ENCODE data around the gene FRMPD1.
A peak's percentile ranks its signal among the peaks of the same experiment; 100 is the strongest.

Gene FRMPD1

GRCh38 chr9:37609735-37610397 is 40.9 kb upstream of the FRMPD1 start:
- Histone ChIP-seq H3K9ac (ENCODE audit: low read length) (no peak overlapping the region), H2BK15ac (replicated peaks; ENCODE audit: low read depth) (no peak overlapping the region), H3K27ac (ENCODE audit: low read depth, low read length) (no peak overlapping the region), H2BK120ac (ENCODE audit: low read depth, low read length) (no peak overlapping the region), H3K36me3 (ENCODE audit: control insufficient read depth, insufficient read depth, low read length) (no peaks in the 10 kb centered on the region), H2BK5ac (ENCODE audit: low read length) (no peak overlapping the region), H3K4me1 (ENCODE audit: control insufficient read depth, low read depth, low read length) (no peaks in the 10 kb centered on the region), H3K4me2 (ENCODE audit: low read length) (no peak overlapping the region), H3K4ac (ENCODE audit: low read depth, low read length) (no peak overlapping the region), H3K56ac (ENCODE audit: low read length) (no peak overlapping the region), H3K23ac (ENCODE audit: low read length) (no peak overlapping the region), H3K4me3 (ENCODE audit: low read length) (no peak overlapping the region), H3K27me3 (ENCODE audit: insufficient read depth, low read length, poor library complexity) (no peaks in the 10 kb centered on the region), H3K79me1 (ENCODE audit: low read length) (no peaks in the 10 kb centered on the region), H4K8ac (ENCODE audit: low read depth, low read length) (no peak overlapping the region), H3K79me2 (ENCODE audit: control insufficient read depth, insufficient read depth, low read length) (no peaks in the 10 kb centered on the region), H2AK5ac (ENCODE audit: low read length) (no peak overlapping the region), H3K18ac (ENCODE audit: low read length) (no peak overlapping the region), H4K5ac (ENCODE audit: low read length) (no peak overlapping the region)
- DNase-seq = no peak
- WGBS (ENCODE audit: extremely low coverage, insufficient coverage, low lambda C conversion rate) = no CpG with 5 or more reads among the region's 6 CpGs

GRCh38 chr9:37611014-37611413 is 39.7 kb upstream of the FRMPD1 start:
- Histone ChIP-seq H3K23ac (ENCODE audit: low read length) (no peak overlapping the region), H3K4me3 (ENCODE audit: low read length) (no peak overlapping the region), H3K79me1 (ENCODE audit: low read length) (no peaks in the 10 kb centered on the region), H3K27ac (ENCODE audit: low read depth, low read length) (no peak overlapping the region), H3K27me3 (ENCODE audit: insufficient read depth, low read length, poor library complexity) (no peaks in the 10 kb centered on the region), H2BK5ac (ENCODE audit: low read length) (no peak overlapping the region), H3K4me1 (ENCODE audit: control insufficient read depth, low read depth, low read length) (no peaks in the 10 kb centered on the region), H3K4ac (ENCODE audit: low read depth, low read length) (no peak overlapping the region), H2BK15ac (replicated peaks; ENCODE audit: low read depth) (no peak overlapping the region), H2AK5ac (ENCODE audit: low read length) (no peak overlapping the region), H3K36me3 (ENCODE audit: control insufficient read depth, insufficient read depth, low read length) (no peaks in the 10 kb centered on the region), H3K56ac (ENCODE audit: low read length) (no peak overlapping the region), H3K9ac (ENCODE audit: low read length) (no peak overlapping the region), H3K79me2 (ENCODE audit: control insufficient read depth, insufficient read depth, low read length) (no peaks in the 10 kb centered on the region), H2BK120ac (ENCODE audit: low read depth, low read length) (no peak overlapping the region), H3K18ac (ENCODE audit: low read length) (no peak overlapping the region), H4K8ac (ENCODE audit: low read depth, low read length) (no peak overlapping the region), H3K4me2 (ENCODE audit: low read length) (no peak overlapping the region), H4K5ac (ENCODE audit: low read length) (no peak overlapping the region)
- DNase-seq = no peak
- WGBS (ENCODE audit: extremely low coverage, insufficient coverage, low lambda C conversion rate) = no CpG with 5 or more reads among the region's 6 CpGs

GRCh38 chr9:37611961-37612360 is 38.8 kb upstream of the FRMPD1 start:
- Histone ChIP-seq H2BK120ac (ENCODE audit: low read depth, low read length) (no peak overlapping the region), H3K9ac (ENCODE audit: low read length) (no peak overlapping the region), H3K4me3 (ENCODE audit: low read length) (no peak overlapping the region), H3K79me2 (ENCODE audit: control insufficient read depth, insufficient read depth, low read length) (no peaks in the 10 kb centered on the region), H3K23ac (ENCODE audit: low read length) (no peak overlapping the region), H3K27me3 (ENCODE audit: insufficient read depth, low read length, poor library complexity) (no peaks in the 10 kb centered on the region), H2AK5ac (ENCODE audit: low read length) (no peak overlapping the region), H2BK5ac (ENCODE audit: low read length) (no peak overlapping the region), H3K36me3 (ENCODE audit: control insufficient read depth, insufficient read depth, low read length) (no peaks in the 10 kb centered on the region), H3K4me2 (ENCODE audit: low read length) (no peak overlapping the region), H3K79me1 (ENCODE audit: low read length) (no peaks in the 10 kb centered on the region), H2BK15ac (replicated peaks; ENCODE audit: low read depth) (no peak overlapping the region), H3K27ac (ENCODE audit: low read depth, low read length) (no peak overlapping the region), H4K5ac (ENCODE audit: low read length) (no peak overlapping the region), H3K18ac (ENCODE audit: low read length) (no peak overlapping the region), H3K4me1 (ENCODE audit: control insufficient read depth, low read depth, low read length) (no peaks in the 10 kb centered on the region), H4K8ac (ENCODE audit: low read depth, low read length) (no peak overlapping the region), H3K56ac (ENCODE audit: low read length) (no peak overlapping the region), H3K4ac (ENCODE audit: low read depth, low read length) (no peak overlapping the region)
- no CpG with 5 or more reads among the region's 1 CpG for WGBS (ENCODE audit: extremely low coverage, insufficient coverage, low lambda C conversion rate)
- DNase-seq = no peak

- Histone ChIP-seq H3K27me3 (ENCODE audit: insufficient read depth, low read length, poor library complexity) (no peaks in the 10 kb centered on the region), H3K4me3 (ENCODE audit: low read length) (no peak overlapping the region), H3K4me1 (ENCODE audit: control insufficient read depth, low read depth, low read length) (no peaks in the 10 kb centered on the region), H3K56ac (ENCODE audit: low read length) (no peak overlapping the region), H4K5ac (ENCODE audit: low read length) (no peak overlapping the region), H3K4ac (ENCODE audit: low read depth, low read length) (no peak overlapping the region), H3K4me2 (ENCODE audit: low read length) (no peak overlapping the region), H3K79me1 (ENCODE audit: low read length) (no peaks in the 10 kb centered on the region), H3K23ac (ENCODE audit: low read length) (no peak overlapping the region), H4K8ac (ENCODE audit: low read depth, low read length) (no peak overlapping the region), H2BK15ac (replicated peaks; ENCODE audit: low read depth) (no peak overlapping the region), H3K79me2 (ENCODE audit: control insufficient read depth, insufficient read depth, low read length) (no peaks in the 10 kb centered on the region), H2AK5ac (ENCODE audit: low read length) (no peak overlapping the region), H3K9ac (ENCODE audit: low read length) (no peak overlapping the region), H2BK120ac (ENCODE audit: low read depth, low read length) (no peak overlapping the region), H3K18ac (ENCODE audit: low read length) (no peak overlapping the region), H3K36me3 (ENCODE audit: control insufficient read depth, insufficient read depth, low read length) (no peaks in the 10 kb centered on the region), H3K27ac (ENCODE audit: low read depth, low read length) (no peak overlapping the region), H2BK5ac (ENCODE audit: low read length) (no peak overlapping the region)
- WGBS (ENCODE audit: extremely low coverage, insufficient coverage, low lambda C conversion rate) = no CpG with 5 or more reads among the region's 2 CpGs
- DNase-seq = no peak
Measured at GRCh38 chr9:37617161-37617560, 33.6 kb upstream of the FRMPD1 start.

- Histone ChIP-seq H2BK15ac (replicated peaks; ENCODE audit: low read depth) (no peak overlapping the region), H3K27me3 (ENCODE audit: insufficient read depth, low read length, poor library complexity) (no peaks in the 10 kb centered on the region), H4K8ac (ENCODE audit: low read depth, low read length) (no peak overlapping the region), H3K56ac (ENCODE audit: low read length) (no peak overlapping the region), H2BK5ac (ENCODE audit: low read length) (no peak overlapping the region), H3K79me1 (ENCODE audit: low read length) (no peaks in the 10 kb centered on the region), H3K23ac (ENCODE audit: low read length) (no peak overlapping the region), H2AK5ac (ENCODE audit: low read length) (no peak overlapping the region), H3K4me3 (ENCODE audit: low read length) (no peak overlapping the region), H3K36me3 (ENCODE audit: control insufficient read depth, insufficient read depth, low read length) (no peaks in the 10 kb centered on the region), H3K4me1 (ENCODE audit: control insufficient read depth, low read depth, low read length) (no peaks in the 10 kb centered on the region), H3K4ac (ENCODE audit: low read depth, low read length) (no peak overlapping the region), H3K9ac (ENCODE audit: low read length) (no peak overlapping the region), H3K18ac (ENCODE audit: low read length) (no peak overlapping the region), H3K27ac (ENCODE audit: low read depth, low read length) (no peak overlapping the region), H3K79me2 (ENCODE audit: control insufficient read depth, insufficient read depth, low read length) (no peaks in the 10 kb centered on the region), H2BK120ac (ENCODE audit: low read depth, low read length) (no peak overlapping the region), H3K4me2 (ENCODE audit: low read length) (no peak overlapping the region), H4K5ac (ENCODE audit: low read length) (no peak overlapping the region)
- DNase-seq = peak; percentile 85
- no CpG with 5 or more reads among the region's 4 CpGs for WGBS (ENCODE audit: extremely low coverage, insufficient coverage, low lambda C conversion rate)
Measured at GRCh38 chr9:37617832-37618231, 32.9 kb upstream of the FRMPD1 start.

GRCh38 chr9:37618817-37619216 is 31.9 kb upstream of the FRMPD1 start:
- no peak overlapping the region for H3K56ac ChIP-seq (ENCODE audit: low read length)
- no peak overlapping the region for H2AK5ac ChIP-seq (ENCODE audit: low read length)
- H3K27ac ChIP-seq (ENCODE audit: low read depth, low read length) = no peak overlapping the region
- no peak overlapping the region for H3K9ac ChIP-seq (ENCODE audit: low read length)
- H2BK15ac ChIP-seq (replicated peaks; ENCODE audit: low read depth) = no peak overlapping the region
- H3K23ac ChIP-seq (ENCODE audit: low read length) = no peak overlapping the region
- no peaks in the 10 kb centered on the region for H3K4me1 ChIP-seq (ENCODE audit: control insufficient read depth, low read depth, low read length)
- H3K36me3 ChIP-seq (ENCODE audit: control insufficient read depth, insufficient read depth, low read length) = no peaks in the 10 kb centered on the region
- H3K79me2 ChIP-seq (ENCODE audit: control insufficient read depth, insufficient read depth, low read length) = no peaks in the 10 kb centered on the region
- no peak overlapping the region for H3K4me2 ChIP-seq (ENCODE audit: low read length)
- H3K79me1 ChIP-seq (ENCODE audit: low read length) = no peaks in the 10 kb centered on the region
- H3K4me3 ChIP-seq (ENCODE audit: low read length) = no peak overlapping the region
- H2BK120ac ChIP-seq (ENCODE audit: low read depth, low read length) = no peak overlapping the region
- H3K4ac ChIP-seq (ENCODE audit: low read depth, low read length) = no peak overlapping the region
- no peak overlapping the region for H3K18ac ChIP-seq (ENCODE audit: low read length)
- no peaks in the 10 kb centered on the region for H3K27me3 ChIP-seq (ENCODE audit: insufficient read depth, low read length, poor library complexity)
- WGBS (ENCODE audit: extremely low coverage, insufficient coverage, low lambda C conversion rate) = no CpG with 5 or more reads among the region's 4 CpGs
- peak; percentile 4 for DNase-seq
- H4K5ac ChIP-seq (ENCODE audit: low read length) = no peak overlapping the region
- no peak overlapping the region for H4K8ac ChIP-seq (ENCODE audit: low read depth, low read length)
- no peak overlapping the region for H2BK5ac ChIP-seq (ENCODE audit: low read length)
